ENCODE data around the gene CD7. TPM values are rescaled to one million over a fixed set of nuclear protein-coding genes. Genes with fewer than 3 reads are reported as not detected.

The CD7 gene
- total and polyA plus RNA-seq, 9 of the 15 experiments (the other 6 are each of a cell fraction or from before 2014, with no cell fraction given): 0.21 to 0.35 TPM; not detected in 7

GRCh38 chr17:82267575-82268379 is 49.6 kb downstream of the CD7 start (continued):
- TF ChIP-seq MGA (IDR thresholded peaks at IDR 0.05) (no peak), U2AF1 (optimal IDR thresholded peaks at IDR 0.05; ENCODE audit: low read depth, low read length) (no peak), E4F1 (CRISPR knock-in tag; IDR thresholded peaks at IDR 0.05; ENCODE audit: borderline replicate concordance) (no peak), SAFB (IDR thresholded peaks at IDR 0.05; ENCODE audit: borderline replicate concordance, low read depth, low read length) (no peak), MCM7 (IDR thresholded peaks at IDR 0.05) (no peak), HDAC6 (IDR thresholded peaks at IDR 0.05; ENCODE audit: low read depth, low read length) (no peak), SRSF1 (IDR thresholded peaks at IDR 0.05; ENCODE audit: low read depth, low read length) (no peak), TFAM (CRISPR knock-in tag; conservative IDR thresholded peaks at IDR 0.05) (no peak), ZNF408 (CRISPR knock-in tag; IDR thresholded peaks at IDR 0.05; ENCODE audit: low read depth) (no peak), ZNF165 (CRISPR knock-in tag; IDR thresholded peaks at IDR 0.05; ENCODE audit: borderline replicate concordance) (no peak), BRF1 (IDR thresholded peaks at IDR 0.05; ENCODE audit: borderline replicate concordance, extremely low read depth, insufficient read length) (no peak), ZNF184 (CRISPR knock-in tag; IDR thresholded peaks at IDR 0.05) (no peak)

All from K562 (cell line).